Measurements from ENCODE around the gene KLHL1.
A peak's percentile ranks its signal among the peaks of the same experiment; 100 is the strongest.

Gene KLHL1

GRCh38 chr13:69866555-69866954 lies 241.7 kb downstream of the KLHL1 start:
- no peak for DNase-seq (ENCODE audit: low spot score)

- peak; percentile 24 for DNase-seq (ENCODE audit: low spot score)
These were observed 250.9 kb downstream of the KLHL1 start for GRCh38 chr13:69857183-69857821.

GRCh38 chr13:69856331-69856730 lies 251.9 kb downstream of the KLHL1 start:
- peak; percentile 31 for DNase-seq (ENCODE audit: low spot score)

- DNase-seq (ENCODE audit: low spot score), result no peak
These were observed 279.7 kb downstream of the KLHL1 start for GRCh38 chr13:69828527-69828926.

- DNase-seq (ENCODE audit: low spot score), result no peak
These were observed 288.1 kb downstream of the KLHL1 start for GRCh38 chr13:69820180-69820579.

GRCh38 chr13:69817333-69817869 lies 290.9 kb downstream of the KLHL1 start:
- DNase-seq (ENCODE audit: low spot score), result no peak

- DNase-seq (ENCODE audit: low spot score), result no peak
These were observed 299.1 kb downstream of the KLHL1 start for GRCh38 chr13:69809152-69809551.

GRCh38 chr13:69796256-69796655 lies 312.0 kb downstream of the KLHL1 start:
- no peak for DNase-seq (ENCODE audit: low spot score)

GRCh38 chr13:69793783-69794453 lies 314.3 kb downstream of the KLHL1 start:
- DNase-seq (ENCODE audit: low spot score), result no peak

GRCh38 chr13:69776937-69777336 lies 331.3 kb downstream of the KLHL1 start:
- DNase-seq (ENCODE audit: low spot score), result no peak

- DNase-seq (ENCODE audit: low spot score), result no peak
These were observed 338.6 kb downstream of the KLHL1 start for GRCh38 chr13:69769608-69770007.

- DNase-seq (ENCODE audit: low spot score), result no peak
These were observed 346.7 kb downstream of the KLHL1 start for GRCh38 chr13:69761581-69761980.

GRCh38 chr13:69755101-69755500 lies 353.2 kb downstream of the KLHL1 start:
- DNase-seq (ENCODE audit: low spot score), result no peak

- no peak for DNase-seq (ENCODE audit: low spot score)
These were observed 357.0 kb downstream of the KLHL1 start for GRCh38 chr13:69751259-69751658.

- DNase-seq (ENCODE audit: low spot score), result no peak
These were observed 370.9 kb downstream of the KLHL1 start for GRCh38 chr13:69737129-69737935.

GRCh38 chr13:69721631-69722030 lies 386.6 kb downstream of the KLHL1 start:
- no peak for DNase-seq (ENCODE audit: low spot score)

- DNase-seq (ENCODE audit: low spot score), result no peak
These were observed 387.8 kb downstream of the KLHL1 start for GRCh38 chr13:69720278-69720983.

GRCh38 chr13:69706807-69707206 lies 401.4 kb downstream of the KLHL1 start:
- no peak for DNase-seq (ENCODE audit: low spot score)

- no peak for DNase-seq (ENCODE audit: low spot score)
These were observed 403.9 kb downstream of the KLHL1 start for GRCh38 chr13:69704311-69704710.

- DNase-seq (ENCODE audit: low spot score), result no peak
These were observed 417.3 kb downstream of the KLHL1 start for GRCh38 chr13:69690999-69691398.

- no peak for DNase-seq (ENCODE audit: low spot score)
These were observed 424.1 kb downstream of the KLHL1 start for GRCh38 chr13:69683921-69684686.

Measured in iPS-NIHi11 (cell line).